Stimulated activated naive B cell treated with anti-CD40 and anti-IgM and Interleukin-4, amounts not matched to agents 10 μg/mL and 1 μg/mL and 100 μg/mL, for 72 hours (primary cell): ENCODE data around the gene NFKBIZ.
A peak's percentile ranks its signal among the peaks of the same experiment; 100 is the strongest.
"Not testable (repeated sequence)": the region's sequence is repeated elsewhere in the genome, so short reads cannot be mapped to it uniquely, and the experiment has no call there.

ENCODE experiments used
- ATAC-seq, 2 donors: fragments of 150-1000 bp; cut with Tn5 transposase; replicated peaks; 2 replicates each; pipeline ENCODE4 v1.10.0; 2021; ENCODE audit warnings: moderate library complexity in 1 of 2
- DNase-seq: peaks from one replicate; pipeline ENCODE4 v3.0.0; 2021
- H3K27ac Mint-ChIP-seq: one replicate; pipeline ENCODE4 v1.8.0; 2022; ENCODE audit warnings: mild to moderate bottlenecking, mixed read lengths
- H3K27me3 Mint-ChIP-seq, 2 donors: one replicate each; pipeline ENCODE4 v1.8.0; 2022; ENCODE audit warnings: mixed read lengths in 2 of 2
- H3K36me3 Mint-ChIP-seq, 2 donors: one replicate each; pipeline ENCODE4 v1.8.0; 2022; ENCODE audit warnings: mixed read lengths in 2 of 2, mild to moderate bottlenecking in 1 of 2
- H3K4me1 Mint-ChIP-seq, 2 donors: one replicate each; pipeline ENCODE4 v1.8.0; 2022; ENCODE audit warnings: mixed read lengths in 2 of 2, mild to moderate bottlenecking in 1 of 2
- H3K4me3 Mint-ChIP-seq, 2 donors: one replicate each; pipeline ENCODE4 v1.8.0; 2022; ENCODE audit warnings: mild to moderate bottlenecking in 2 of 2, mixed read lengths in 2 of 2, moderate library complexity in 1 of 2
- H3K9me3 Mint-ChIP-seq, 2 donors: one replicate each; pipeline ENCODE4 v1.8.0; 2022; ENCODE audit warnings: mixed read lengths in 2 of 2, mild to moderate bottlenecking in 1 of 2

The NFKBIZ gene

DNA sequence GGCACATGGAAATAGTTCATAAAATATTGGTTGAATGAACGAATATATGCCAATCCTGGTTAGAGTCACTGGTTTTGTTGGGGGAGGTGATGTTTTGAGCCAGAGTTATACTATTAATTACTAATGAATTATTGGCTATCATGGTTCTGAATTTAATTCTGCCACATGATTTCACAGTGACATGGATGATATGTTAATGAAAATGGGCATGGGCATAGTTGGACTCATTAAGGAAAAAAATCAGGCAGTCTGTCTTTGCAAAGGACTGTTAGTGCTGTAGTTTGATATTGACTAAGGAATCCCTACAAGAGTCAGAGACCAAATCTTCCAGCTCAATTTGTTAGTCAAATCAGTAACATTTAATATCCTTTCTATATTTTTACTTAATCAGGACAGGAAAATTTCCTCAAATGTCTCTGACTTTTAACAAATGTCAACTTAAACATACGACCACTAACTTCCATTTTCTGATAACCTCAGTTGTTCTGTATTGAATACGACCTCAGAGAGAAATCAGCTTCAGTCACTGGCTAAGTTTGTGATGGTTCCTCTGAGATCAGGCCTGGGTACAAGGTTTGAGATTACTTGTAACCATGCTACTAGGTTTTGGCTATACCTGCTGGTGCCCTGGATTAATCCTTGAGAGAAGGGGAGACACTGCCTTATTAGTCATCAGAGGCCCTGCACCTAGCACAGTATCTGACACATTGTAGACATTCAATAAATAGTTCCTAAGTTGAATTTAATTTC, 13.3 kb downstream of the NFKBIZ start:
- Mint-ChIP-seq H3K36me3 (peaks cover 32 to 52% of the 10 kb centered on the region in 2 donors), H3K9me3 (no peaks in the 10 kb centered on the region), H3K4me3 (no peak overlapping the region), H3K4me1 (peaks cover 35 to 59% of the 10 kb centered on the region in 2 donors), H3K27me3 (no peaks in the 10 kb centered on the region), H3K27ac (peak overlapping the region; percentile 73)
- peak; percentile 35 to 45 for ATAC-seq
- no peak for DNase-seq

GRCh38 chr3:101864926-101865325, 15.6 kb downstream of the NFKBIZ start:
- H3K36me3 Mint-ChIP-seq = peaks cover 18 to 32% of the 10 kb centered on the region in 2 donors
- ATAC-seq = not testable (repeated sequence)

GRCh38 chr3:101865751-101866509, 16.6 kb downstream of the NFKBIZ start:
- peaks cover 14 to 27% of the 10 kb centered on the region in 2 donors for H3K36me3 Mint-ChIP-seq
- ATAC-seq (peak; percentile 26 to 32), DNase-seq (no peak)
- no peaks in the 10 kb centered on the region for H3K27me3 Mint-ChIP-seq
- peaks cover 30 to 47% of the 10 kb centered on the region in 2 donors for H3K4me1 Mint-ChIP-seq
- H3K4me3 Mint-ChIP-seq = no peak overlapping the region
- peak overlapping the region; percentile 7 for H3K27ac Mint-ChIP-seq
- no peaks in the 10 kb centered on the region for H3K9me3 Mint-ChIP-seq

More at GRCh38 chr3:101864926-101865325, 15.6 kb downstream of the NFKBIZ start:
- DNase-seq, H3K9me3 Mint-ChIP-seq, H3K4me3 Mint-ChIP-seq, H3K27me3 Mint-ChIP-seq: not testable (repeated sequence)
- H3K4me1 Mint-ChIP-seq = peaks cover 30 to 52% of the 10 kb centered on the region in 2 donors
- peak overlapping the region; percentile 37 for H3K27ac Mint-ChIP-seq

DNA sequence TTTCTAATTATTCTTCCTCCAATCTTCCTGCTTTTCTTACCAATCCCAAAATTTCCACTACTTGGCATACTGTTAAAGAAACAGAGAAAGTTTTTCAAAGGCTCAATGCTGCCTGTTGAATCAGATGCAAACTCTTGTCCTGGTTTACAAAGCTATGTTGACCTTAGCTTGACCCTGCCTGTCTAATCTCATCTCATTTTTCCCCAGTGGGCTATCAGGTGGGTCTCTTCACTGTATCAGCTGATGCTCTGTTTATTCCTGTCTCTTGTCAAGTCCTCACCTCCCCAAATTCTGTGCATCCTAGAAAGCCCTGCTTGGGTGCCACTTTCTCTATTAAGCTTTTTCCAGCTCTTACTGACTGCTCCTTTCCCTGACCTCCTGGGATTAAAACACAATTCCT, 18.2 kb downstream of the NFKBIZ start:
- DNase-seq (no peak), ATAC-seq (no peak)
- Mint-ChIP-seq H3K27ac (no peak overlapping the region), H3K27me3 (no peaks in the 10 kb centered on the region), H3K36me3 (peaks cover 2 to 11% of the 10 kb centered on the region in 2 donors), H3K4me3 (no peak overlapping the region), H3K4me1 (peaks cover 15 to 31% of the 10 kb centered on the region in 2 donors), H3K9me3 (no peaks in the 10 kb centered on the region)

- Mint-ChIP-seq H3K4me1 (peaks cover 12 to 27% of the 10 kb centered on the region in 2 donors), H3K9me3 (no peaks in the 10 kb centered on the region), H3K27me3 (no peaks in the 10 kb centered on the region), H3K27ac (no peak overlapping the region), H3K4me3 (no peak overlapping the region), H3K36me3 (peaks cover 0 to 8% of the 10 kb centered on the region in 2 donors)
- DNase-seq (no peak), ATAC-seq (no peak)
Measured at GRCh38 chr3:101867996-101868395, 18.7 kb downstream of the NFKBIZ start.

- DNase-seq = no peak
- peak; percentile 59 to 60 for ATAC-seq
- H3K27ac Mint-ChIP-seq = peak overlapping the region; percentile 37
- H3K9me3 Mint-ChIP-seq = peaks cover 0 to 2% of the 10 kb centered on the region in 2 donors
- H3K4me1 Mint-ChIP-seq = peaks cover 10 to 26% of the 10 kb centered on the region in 2 donors
- no peak overlapping the region for H3K4me3 Mint-ChIP-seq
- no peaks in the 10 kb centered on the region for H3K27me3 Mint-ChIP-seq
- H3K36me3 Mint-ChIP-seq = no peaks in the 10 kb centered on the region
Measured at GRCh38 chr3:101868534-101869464, 19.5 kb downstream of the NFKBIZ start.

GRCh38 chr3:101870138-101870537, 20.8 kb downstream of the NFKBIZ start:
- H3K4me3 Mint-ChIP-seq = no peak overlapping the region
- H3K4me1 Mint-ChIP-seq = peaks cover 10 to 25% of the 10 kb centered on the region in 2 donors
- peaks cover 0 to 2% of the 10 kb centered on the region in 2 donors for H3K9me3 Mint-ChIP-seq
- peaks cover 2 to 4% of the 10 kb centered on the region in 2 donors for H3K36me3 Mint-ChIP-seq
- DNase-seq (no peak), ATAC-seq (no peak)
- H3K27ac Mint-ChIP-seq = no peak overlapping the region
- H3K27me3 Mint-ChIP-seq = no peaks in the 10 kb centered on the region

GRCh38 chr3:101873619-101874018, 24.3 kb downstream of the NFKBIZ start:
- peaks cover 2 to 7% of the 10 kb centered on the region in 2 donors for H3K36me3 Mint-ChIP-seq
- peaks cover 7 to 21% of the 10 kb centered on the region in 2 donors for H3K4me1 Mint-ChIP-seq
- H3K4me3 Mint-ChIP-seq = no peak overlapping the region
- ATAC-seq = no peak
- no peaks in the 10 kb centered on the region for H3K27me3 Mint-ChIP-seq
- DNase-seq = no peak
- peaks cover 3 to 4% of the 10 kb centered on the region in 2 donors for H3K9me3 Mint-ChIP-seq
- H3K27ac Mint-ChIP-seq = no peak overlapping the region

DNA sequence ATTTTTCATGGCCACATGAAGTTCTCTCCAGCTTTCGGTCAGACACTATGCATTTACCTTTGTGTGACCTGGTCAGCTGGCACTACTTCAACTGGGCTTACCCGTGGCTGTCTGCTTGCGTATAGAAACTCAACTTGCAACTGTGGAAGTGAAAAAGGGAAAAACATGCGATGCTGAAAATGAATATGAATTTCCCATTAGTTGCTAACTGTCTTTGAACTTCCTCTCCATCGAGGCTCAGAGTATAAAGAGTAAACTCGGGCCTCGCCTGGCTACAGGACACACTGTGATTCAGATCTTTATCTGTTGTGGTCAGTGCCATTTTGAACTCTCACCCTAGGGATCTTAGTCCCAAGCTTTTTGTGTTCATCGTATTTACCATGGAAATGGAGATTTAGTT, 26.8 kb downstream of the NFKBIZ start:
- peak; percentile 91 to 93 for ATAC-seq
- DNase-seq = peak; percentile 38
- Mint-ChIP-seq H3K4me3 (no peak overlapping the region), H3K36me3 (peaks cover 2 to 7% of the 10 kb centered on the region in 2 donors), H3K27ac (peak overlapping the region; percentile 42), H3K27me3 (no peaks in the 10 kb centered on the region), H3K4me1 (peaks cover 13 to 33% of the 10 kb centered on the region in 2 donors), H3K9me3 (peaks cover 3 to 4% of the 10 kb centered on the region in 2 donors)

DNA sequence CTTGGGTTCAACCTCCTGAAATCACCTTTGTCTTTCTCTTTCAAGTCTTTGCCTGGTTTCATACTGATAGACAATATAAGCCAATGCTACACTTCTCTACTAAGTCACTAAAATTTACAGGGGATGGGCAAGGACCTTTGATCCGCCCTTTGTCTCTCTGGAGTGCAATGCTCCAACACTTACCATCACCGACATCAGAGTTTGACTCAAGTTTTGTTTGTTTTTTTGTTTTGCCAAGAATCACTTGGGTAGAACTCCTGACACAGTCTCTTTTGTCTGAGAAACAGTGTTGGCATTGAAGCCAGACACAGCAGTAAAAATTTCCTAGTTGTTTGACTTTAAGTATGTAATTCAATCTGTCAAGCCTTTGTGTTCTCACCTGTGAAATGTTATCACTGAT, 29.3 kb downstream of the NFKBIZ start:
- no peaks in the 10 kb centered on the region for H3K27me3 Mint-ChIP-seq
- ATAC-seq = no peak
- H3K36me3 Mint-ChIP-seq = peaks cover 2 to 7% of the 10 kb centered on the region in 2 donors
- no peak overlapping the region for H3K4me3 Mint-ChIP-seq
- H3K9me3 Mint-ChIP-seq = peaks cover 1 to 4% of the 10 kb centered on the region in 2 donors
- H3K27ac Mint-ChIP-seq = no peak overlapping the region
- H3K4me1 Mint-ChIP-seq = peaks cover 13 to 28% of the 10 kb centered on the region in 2 donors
- DNase-seq = no peak

GRCh38 chr3:101879102-101879501, 29.8 kb downstream of the NFKBIZ start:
- ATAC-seq = no peak
- Mint-ChIP-seq H3K9me3 (peaks cover 1 to 4% of the 10 kb centered on the region in 2 donors), H3K4me1 (peaks cover 13 to 28% of the 10 kb centered on the region in 2 donors), H3K4me3 (no peak overlapping the region), H3K36me3 (peaks cover 2 to 7% of the 10 kb centered on the region in 2 donors), H3K27me3 (no peaks in the 10 kb centered on the region), H3K27ac (no peak overlapping the region)
- DNase-seq = no peak

DNA sequence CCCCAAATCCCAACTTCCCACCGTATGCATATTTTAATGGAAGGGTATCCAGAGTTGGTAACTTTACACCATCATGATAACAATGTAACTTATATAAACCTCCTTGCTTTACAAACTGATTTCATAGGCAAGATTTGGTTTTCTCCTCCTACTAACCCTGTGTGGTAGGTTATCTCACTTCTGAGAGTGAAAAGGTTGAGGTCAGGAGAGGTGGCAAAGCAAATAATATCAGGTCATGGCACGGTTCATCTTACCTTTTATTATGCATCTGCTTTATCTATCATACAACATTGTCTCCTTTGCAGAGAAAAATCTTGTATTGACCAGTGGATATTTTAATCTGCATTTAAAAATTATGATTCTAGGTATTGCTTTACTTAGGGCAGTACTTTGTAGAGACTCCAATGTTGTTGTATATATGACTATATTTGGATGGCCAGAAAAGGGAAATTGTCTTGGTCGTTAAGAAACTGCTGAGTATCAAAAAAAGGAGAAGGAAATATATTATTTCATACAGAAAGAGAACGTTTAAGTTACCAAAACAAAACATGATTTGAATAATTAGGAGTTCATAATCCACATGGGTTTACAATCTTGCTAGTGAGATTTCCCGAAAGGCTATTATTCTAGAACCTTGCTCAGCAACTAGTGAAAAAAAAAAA, 30.4 kb downstream of the NFKBIZ start:
- H3K27ac Mint-ChIP-seq = no peak overlapping the region
- H3K4me1 Mint-ChIP-seq = peaks cover 13 to 28% of the 10 kb centered on the region in 2 donors
- peaks cover 1 to 4% of the 10 kb centered on the region in 2 donors for H3K9me3 Mint-ChIP-seq
- no peak overlapping the region for H3K4me3 Mint-ChIP-seq
- peaks cover 2 to 7% of the 10 kb centered on the region in 2 donors for H3K36me3 Mint-ChIP-seq
- no peaks in the 10 kb centered on the region for H3K27me3 Mint-ChIP-seq
- DNase-seq (no peak), ATAC-seq (no peak)

GRCh38 chr3:101884776-101885175, 35.5 kb downstream of the NFKBIZ start:
- no peaks in the 10 kb centered on the region for H3K36me3 Mint-ChIP-seq
- peaks cover 0 to 3% of the 10 kb centered on the region in 2 donors for H3K9me3 Mint-ChIP-seq
- DNase-seq = no peak
- H3K27ac Mint-ChIP-seq = no peak overlapping the region
- H3K27me3 Mint-ChIP-seq = no peaks in the 10 kb centered on the region
- no peak for ATAC-seq
- H3K4me1 Mint-ChIP-seq = peaks cover 2 to 10% of the 10 kb centered on the region in 2 donors
- no peak overlapping the region for H3K4me3 Mint-ChIP-seq
